H1 (cell line): ENCODE measurements around the gene ALG6. TPM values are rescaled to one million over a fixed set of nuclear protein-coding genes. Genes with fewer than 3 reads are reported as not detected.

Experiments
- CTCF ChIA-PET: fragments of 300-600 bp; sonication (Branson Sonifier 250); formaldehyde crosslinking; loops from one replicate; lab custom pipeline; 2021; ENCODE audit not compliant: partially characterized antibody; lab: Charles Lee
- POLR2A ChIA-PET: fragments of 300-600 bp; sonication (Branson Sonifier 250); formaldehyde crosslinking; loops from one replicate; lab custom pipeline; 2021; ENCODE audit warnings: inconsistent platforms; ENCODE audit not compliant: partially characterized antibody; lab: Charles Lee
- DNase-seq, 2 experiments: peaks; one replicate each; pipeline versions ENCODE4 v3.0.0 to v3.0.0-alpha.2; 2010 to 2022; ENCODE audit warnings: low spot score in 2 of 2, low read depth in 1 of 2, mixed read lengths in 1 of 2
- FAIRE-seq: peaks from 2 replicates; lab custom pipeline; 2011; peaks lifted over from hg19 to GRCh38; lab: Jason Lieb, UNC
- H2AFZ ChIP-seq: 2 replicates; pipeline ENCODE4 v1.8.1; 2012; ENCODE audit warnings: low read length, inconsistent platforms
- H2AK5ac ChIP-seq: 2 replicates; pipeline ENCODE4 v1.6.1; 2013; ENCODE audit warnings: low read depth, low read length
- H2BK120ac ChIP-seq: replicated peaks from 2 replicates; pipeline ENCODE3; 2013; ENCODE audit warnings: low read depth, low read length, inconsistent platforms
- H2BK12ac ChIP-seq: 2 replicates; pipeline ENCODE4 v1.6.1; 2013; ENCODE audit warnings: low read depth, low read length
- H2BK15ac ChIP-seq: 2 replicates; pipeline ENCODE4 v1.6.1; 2013; ENCODE audit warnings: low read length
- H2BK20ac ChIP-seq: 2 replicates; pipeline ENCODE4 v1.6.1; 2013; ENCODE audit warnings: low read length
- H2BK5ac ChIP-seq: 2 replicates; pipeline ENCODE4 v1.6.1; 2013; ENCODE audit warnings: low read depth, low read length
- H3K14ac ChIP-seq: 2 replicates; pipeline ENCODE4 v1.6.1; 2013; ENCODE audit warnings: inconsistent platforms; ENCODE audit not compliant: insufficient read length
- H3K18ac ChIP-seq: 2 replicates; pipeline ENCODE4 v1.6.1; 2013; ENCODE audit warnings: low read length; ENCODE audit errors: extremely low read depth
- H3K23ac ChIP-seq: 2 replicates; pipeline ENCODE4 v1.6.1; 2013; ENCODE audit warnings: inconsistent platforms; ENCODE audit not compliant: insufficient read length
- H3K23me2 ChIP-seq: 2 replicates; pipeline ENCODE4 v1.6.1; 2013; ENCODE audit warnings: low read depth, low read length
- H3K27ac ChIP-seq: 2 replicates; pipeline ENCODE4 v1.6.1; 2011; ENCODE audit warnings: low read depth, low read length, inconsistent platforms
- H3K27me3 ChIP-seq, 4 experiments: replicated peaks in 1 of 4; 1 replicate in 1 of 4; 2 replicates in 3 of 4; pipeline versions ENCODE4 v1.6.1 to v1.8.1; 2011 to 2013; ENCODE audit warnings: low read length in 3 of 4, mild to moderate bottlenecking in 3 of 4, inconsistent platforms in 2 of 4, mixed read lengths in 2 of 4, moderate library complexity in 1 of 4; ENCODE audit not compliant: control insufficient read depth in 3 of 4, insufficient read depth in 3 of 4; ENCODE audit errors: extremely low read depth in 1 of 4
- H3K36me3 ChIP-seq, 4 experiments: 2 replicates each; pipeline versions ENCODE4 v1.6.1 to v1.8.1; 2011 to 2013; ENCODE audit warnings: mild to moderate bottlenecking in 4 of 4, low read length in 3 of 4, moderate library complexity in 2 of 4, control low read depth in 1 of 4, inconsistent platforms in 1 of 4; ENCODE audit not compliant: insufficient read depth in 4 of 4, control insufficient read depth in 2 of 4
- H3K4ac ChIP-seq: replicated peaks from 2 replicates; pipeline ENCODE3; 2013; ENCODE audit warnings: low read length, low read depth, mixed read lengths, inconsistent platforms; ENCODE audit not compliant: insufficient read length
- H3K4me1 ChIP-seq, 4 experiments: replicated peaks in 1 of 4; 1 replicate in 1 of 4; 2 replicates in 3 of 4; pipeline versions ENCODE4 v1.6.1 to v1.8.1; 2011 to 2013; ENCODE audit warnings: low read length in 3 of 4, inconsistent platforms in 2 of 4, mixed read lengths in 1 of 4; ENCODE audit not compliant: insufficient read depth in 4 of 4, control insufficient read depth in 3 of 4
- H3K4me2 ChIP-seq, 2 experiments: 2 replicates each; pipeline versions ENCODE4 v1.6.1 to v1.8.1; 2011 to 2013; ENCODE audit warnings: low read depth in 2 of 2, low read length in 2 of 2, control low read depth in 1 of 2, inconsistent platforms in 1 of 2, mild to moderate bottlenecking in 1 of 2; ENCODE audit not compliant: insufficient read depth in 1 of 2
- H3K4me3 ChIP-seq, 4 experiments: fragments of 200-600, 300-600 bp in 1 of 4; sonication (generic), shearing (Covaris generic), sonication (Bioruptor Twin) in 1 of 4; 2 replicates each; pipeline versions ENCODE4 v1.5.1 to v1.8.1; 2011 to 2016; ENCODE audit warnings: low read length in 4 of 4, low read depth in 3 of 4, control low read depth in 2 of 4, inconsistent platforms in 2 of 4, mild to moderate bottlenecking in 2 of 4, mixed read lengths in 1 of 4, moderate library complexity in 1 of 4; ENCODE audit not compliant: insufficient read depth in 2 of 4; ENCODE audit errors: extremely low read depth in 1 of 4
- H3K56ac ChIP-seq: replicated peaks from 2 replicates; pipeline ENCODE3; 2013; ENCODE audit warnings: low read depth, mild to moderate bottlenecking, mixed read lengths, low read length, inconsistent platforms; ENCODE audit not compliant: insufficient read length
- H3K79me1 ChIP-seq: 2 replicates; pipeline ENCODE4 v1.6.1; 2013; ENCODE audit warnings: low read depth, low read length, control low read depth
- H3K79me2 ChIP-seq, 2 experiments: 2 replicates each; pipeline versions ENCODE4 v1.6.1 to v1.8.1; 2012 to 2013; ENCODE audit warnings: low read length in 2 of 2, mild to moderate bottlenecking in 2 of 2, inconsistent platforms in 1 of 2; ENCODE audit not compliant: insufficient read depth in 2 of 2, control insufficient read depth in 1 of 2
- H3K9ac ChIP-seq, 4 experiments: replicated peaks in 1 of 4; 1 replicate in 1 of 4; 2 replicates in 3 of 4; pipeline versions ENCODE4 v1.6.1 to v1.8.1; 2011 to 2013; ENCODE audit warnings: low read depth in 3 of 4, low read length in 3 of 4, control low read depth in 2 of 4, mild to moderate bottlenecking in 2 of 4, moderate library complexity in 2 of 4, inconsistent platforms in 1 of 4; ENCODE audit errors: extremely low read depth in 1 of 4
- H3K9me3 ChIP-seq, 2 experiments: 2 replicates each; pipeline versions ENCODE4 v1.6.1 to v1.8.1; 2012 to 2013; ENCODE audit warnings: mild to moderate bottlenecking in 2 of 2, moderate library complexity in 2 of 2, control low read depth in 1 of 2, inconsistent platforms in 1 of 2, low read depth in 1 of 2, low read length in 1 of 2, mixed read lengths in 1 of 2; ENCODE audit not compliant: insufficient read depth in 2 of 2
- H4K20me1 ChIP-seq, 2 experiments: replicated peaks in 1 of 2; 2 replicates each; pipeline versions ENCODE3 to v1.8.1; 2011 to 2013; ENCODE audit warnings: inconsistent platforms in 2 of 2, low read length in 2 of 2, mild to moderate bottlenecking in 1 of 2; ENCODE audit not compliant: insufficient read depth in 2 of 2, control insufficient read depth in 1 of 2
- H4K5ac ChIP-seq: 2 replicates; pipeline ENCODE4 v1.6.1; 2013; ENCODE audit warnings: low read length, low read depth, mixed read lengths, inconsistent platforms; ENCODE audit not compliant: insufficient read length
- H4K8ac ChIP-seq: 2 replicates; pipeline ENCODE4 v1.8.0; 2013; ENCODE audit warnings: mild to moderate bottlenecking, moderate library complexity, low read length, inconsistent platforms; ENCODE audit not compliant: insufficient read depth; ENCODE audit errors: extremely low read depth
- H4K91ac ChIP-seq: replicated peaks from 2 replicates; pipeline ENCODE3; 2013; ENCODE audit warnings: low read length, mixed read lengths, inconsistent platforms; ENCODE audit not compliant: insufficient read length
- WGBS, 2 experiments: shearing (Covaris generic) in 1 of 2; methylation state at CpG; one replicate each; pipeline versions ENCODE4 v1.1.6 to v1.1.7; 2013 to 2015; ENCODE audit warnings: low lambda C conversion rate in 2 of 2, mixed read lengths in 2 of 2, inconsistent platforms in 1 of 2, low coverage in 1 of 2, missing lambda C conversion rate in 1 of 2; ENCODE audit not compliant: insufficient replicate concordance in 2 of 2, insufficient coverage in 1 of 2, insufficient read length in 1 of 2; ENCODE audit errors: extremely low coverage in 1 of 2, missing lambda C conversion rate in 1 of 2; 5-methylcytosine and 5-hydroxymethylcytosine counted together
- polyA plus RNA-seq, 7 experiments: library from polyadenylated mRNA; depleted of rRNA in 3 of 7; stranded (reverse) in 5 of 7; unstranded in 2 of 7; fragments of >200 nt in 5 of 7; fragments of 200-250 nt in 2 of 7; gene quantifications; 1 replicate in 5 of 7; 2 replicates in 1 of 7; 4 replicates in 1 of 7; pipeline versions ENCODE4 v1.2.1 to v1.2.3, GENCODE V29; 2011 to 2013; ENCODE audit warnings: missing spikeins in 2 of 7, mixed read lengths in 2 of 7
- total RNA-seq: library from RNA; stranded (reverse); fragmentation: NEBNext Ultra II Directional; extraction: Animal tissue kit (Norgen Biotek cat#: 25700); gene quantifications from 2 replicates; pipeline ENCODE4 v1.2.1, GENCODE V29; 2021
- TF ChIP-seq, protein P1 (sequence below): IDR thresholded peaks from 2 replicates; pipeline ENCODE4 v1.6.1; 2012; ENCODE audit warnings: inconsistent platforms
- TF ChIP-seq, protein P2 (sequence below), 3 experiments: IDR thresholded peaks; 1 replicate in 2 of 3; 2 replicates in 1 of 3; pipeline versions ENCODE4 v1.5.1 to v1.6.1; 2011; ENCODE audit warnings: low read length in 3 of 3, mild to moderate bottlenecking in 3 of 3, inconsistent platforms in 2 of 3, low read depth in 1 of 3, moderate library complexity in 1 of 3; ENCODE audit not compliant: insufficient read depth in 1 of 3; ENCODE audit errors: control extremely low read depth in 1 of 3

The ALG6 gene
- total and polyA plus RNA-seq, 2 of the 8 experiments (the other 6 are each of a cell fraction or from before 2014, with no cell fraction given) = 17.8 to 26.8 TPM

DNA sequence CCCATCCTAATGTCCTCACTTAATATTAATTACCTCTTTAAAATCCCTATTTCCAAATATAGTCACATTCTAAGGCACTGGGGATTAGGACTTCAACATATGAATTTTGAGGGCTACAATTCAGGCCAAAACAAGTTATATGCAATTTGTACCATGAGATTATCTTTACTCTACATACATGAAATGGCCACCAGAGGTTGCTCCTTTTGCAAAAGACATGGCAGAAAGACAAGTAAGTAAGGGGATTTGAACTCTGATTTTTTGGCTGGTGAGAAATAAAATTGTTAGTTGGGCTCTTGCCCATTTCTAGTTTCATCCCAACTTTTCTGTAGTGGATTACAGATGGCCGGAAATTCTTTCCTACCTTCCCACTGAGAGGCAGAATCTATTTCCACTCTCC is 4.8 kb upstream of the ALG6 start:
- no peak overlapping the region for H3K4me3 ChIP-seq
- H3K36me3 ChIP-seq = no peaks in the 10 kb centered on the region
- WGBS, 2 experiments = 71% methylated on average over 1 of the region's 1 CpG; no CpG with 5 or more reads in 1 of the 2 experiments
- no peak for DNase-seq
- H3K4ac ChIP-seq = no peak overlapping the region
- H3K4me1 ChIP-seq = peaks cover 0 to 5% (median 4%) of the 10 kb centered on the region in 4 experiments; a peak in 6 of 7 replicates
- no peak overlapping the region for H2BK120ac ChIP-seq
- H3K27ac ChIP-seq = no peak overlapping the region
- H3K56ac ChIP-seq = no peak overlapping the region
- H3K23ac ChIP-seq = no peak overlapping the region
- ChIA-PET POLR2A (interaction anchor here (0.7 kb wide), 1 partner anchor 17 kb away, joined by 3 read pairs; no protein-coding TSS in a partner anchor), CTCF (interaction anchor here (0.7 to 1.4 kb wide), 5 partner anchors 15 to 1504 kb away, joined by 3 to 4 read pairs (median 3); no protein-coding TSS in a partner anchor)
- H4K20me1 ChIP-seq = no peaks in the 10 kb centered on the region
- no peak overlapping the region for H2BK20ac ChIP-seq
- no peak for FAIRE-seq
- no peak overlapping the region; the same call in 1 of the 2 replicates for H2BK12ac ChIP-seq
- TF ChIP-seq, protein P1, sequence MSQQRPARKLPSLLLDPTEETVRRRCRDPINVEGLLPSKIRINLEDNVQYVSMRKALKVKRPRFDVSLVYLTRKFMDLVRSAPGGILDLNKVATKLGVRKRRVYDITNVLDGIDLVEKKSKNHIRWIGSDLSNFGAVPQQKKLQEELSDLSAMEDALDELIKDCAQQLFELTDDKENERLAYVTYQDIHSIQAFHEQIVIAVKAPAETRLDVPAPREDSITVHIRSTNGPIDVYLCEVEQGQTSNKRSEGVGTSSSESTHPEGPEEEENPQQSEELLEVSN = no peak
- TF ChIP-seq, protein P2, sequence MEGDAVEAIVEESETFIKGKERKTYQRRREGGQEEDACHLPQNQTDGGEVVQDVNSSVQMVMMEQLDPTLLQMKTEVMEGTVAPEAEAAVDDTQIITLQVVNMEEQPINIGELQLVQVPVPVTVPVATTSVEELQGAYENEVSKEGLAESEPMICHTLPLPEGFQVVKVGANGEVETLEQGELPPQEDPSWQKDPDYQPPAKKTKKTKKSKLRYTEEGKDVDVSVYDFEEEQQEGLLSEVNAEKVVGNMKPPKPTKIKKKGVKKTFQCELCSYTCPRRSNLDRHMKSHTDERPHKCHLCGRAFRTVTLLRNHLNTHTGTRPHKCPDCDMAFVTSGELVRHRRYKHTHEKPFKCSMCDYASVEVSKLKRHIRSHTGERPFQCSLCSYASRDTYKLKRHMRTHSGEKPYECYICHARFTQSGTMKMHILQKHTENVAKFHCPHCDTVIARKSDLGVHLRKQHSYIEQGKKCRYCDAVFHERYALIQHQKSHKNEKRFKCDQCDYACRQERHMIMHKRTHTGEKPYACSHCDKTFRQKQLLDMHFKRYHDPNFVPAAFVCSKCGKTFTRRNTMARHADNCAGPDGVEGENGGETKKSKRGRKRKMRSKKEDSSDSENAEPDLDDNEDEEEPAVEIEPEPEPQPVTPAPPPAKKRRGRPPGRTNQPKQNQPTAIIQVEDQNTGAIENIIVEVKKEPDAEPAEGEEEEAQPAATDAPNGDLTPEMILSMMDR (IDR thresholded peaks at IDR 0.05; ENCODE audit: control extremely low read depth in 1 of 3, insufficient read depth in 1 of 3, low read depth in 1 of 3, low read length in 3 of 3) = peak in 1 of 3 experiments; percentile 3; a peak in 1 of 4 replicates
- no peak overlapping the region for H4K91ac ChIP-seq
- H3K14ac ChIP-seq = no peak overlapping the region
- no peak overlapping the region for H3K18ac ChIP-seq
- H3K79me1 ChIP-seq = no peaks in the 10 kb centered on the region
- H4K5ac ChIP-seq = no peak overlapping the region
- H2BK5ac ChIP-seq = no peak overlapping the region
- peaks cover 0 to 4% (median 0%) of the 10 kb centered on the region in 4 experiments; a peak in 1 of 7 replicates for H3K27me3 ChIP-seq
- no peak overlapping the region for H2AFZ ChIP-seq
- H3K9ac ChIP-seq = no peak overlapping the region
- no peak overlapping the region for H2AK5ac ChIP-seq
- H3K9me3 ChIP-seq = no peaks in the 10 kb centered on the region
- no peak overlapping the region for H3K4me2 ChIP-seq
- H4K8ac ChIP-seq = no peak overlapping the region
- H3K79me2 ChIP-seq = no peaks in the 10 kb centered on the region
- no peak overlapping the region for H2BK15ac ChIP-seq
- H3K23me2 ChIP-seq = no peaks in the 10 kb centered on the region
